KG1 (cell line): ENCODE data around the gene PCDHGA11.
"Not testable (repeated sequence)": the region's sequence is repeated elsewhere in the genome, so short reads cannot be mapped to it uniquely, and the experiment has no call there.

Experiments used
- DNase-seq: peaks from one replicate; lab custom pipeline; 2025; lab: John Stamatoyannopoulos, UW

The PCDHGA11 gene

DNA sequence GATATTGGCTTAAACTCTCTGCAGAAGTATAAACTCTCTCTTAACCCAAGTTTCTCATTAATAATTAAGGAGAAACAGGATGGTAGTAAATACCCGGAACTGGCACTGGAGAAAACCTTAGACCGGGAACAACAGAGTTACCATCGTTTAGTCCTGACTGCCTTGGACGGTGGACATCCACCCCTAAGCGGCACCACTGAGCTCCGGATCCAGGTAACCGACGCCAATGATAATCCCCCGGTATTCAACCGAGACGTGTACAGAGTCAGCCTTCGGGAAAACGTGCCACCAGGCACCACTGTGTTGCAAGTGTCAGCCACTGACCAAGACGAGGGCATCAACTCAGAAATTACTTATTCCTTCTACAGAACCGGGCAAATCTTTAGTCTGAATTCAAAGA, 22.2 kb upstream of the PCDHGA11 start:
- no peak for DNase-seq

DNA sequence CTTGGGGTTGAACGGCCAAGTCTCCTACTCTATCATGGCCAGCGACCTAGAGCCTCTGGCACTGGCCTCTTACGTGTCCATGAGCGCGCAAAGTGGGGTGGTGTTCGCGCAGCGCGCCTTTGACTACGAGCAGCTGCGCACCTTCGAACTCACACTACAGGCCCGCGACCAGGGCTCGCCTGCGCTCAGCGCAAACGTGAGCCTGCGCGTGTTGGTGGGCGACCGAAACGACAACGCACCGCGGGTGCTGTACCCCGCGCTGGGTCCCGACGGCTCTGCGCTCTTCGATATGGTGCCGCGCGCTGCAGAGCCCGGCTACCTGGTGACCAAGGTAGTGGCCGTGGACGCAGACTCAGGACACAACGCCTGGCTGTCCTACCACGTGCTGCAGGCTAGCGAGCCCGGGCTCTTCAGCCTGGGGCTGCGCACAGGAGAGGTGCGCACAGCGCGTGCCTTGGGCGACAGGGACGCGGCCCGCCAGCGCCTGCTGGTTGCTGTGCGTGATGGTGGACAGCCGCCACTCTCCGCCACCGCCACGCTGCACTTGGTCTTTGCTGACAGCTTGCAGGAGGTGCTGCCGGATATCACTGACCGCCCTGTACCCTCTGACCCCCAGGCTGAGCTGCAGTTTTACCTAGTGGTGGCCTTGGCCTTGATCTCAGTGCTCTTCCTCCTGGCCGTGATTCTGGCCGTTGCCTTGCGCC, 21.1 kb upstream of the PCDHGA11 start:
- DNase-seq, result no peak

GRCh38 chr5:141402553-141403243, 18.2 kb upstream of the PCDHGA11 start, which contains the start of gene PCDHGA9:
TSS of gene PCDHGA9 (plus strand) at chr5:141402778. CDS start at chr5:141402953, 175 bp downstream.
- no peak for DNase-seq

DNA sequence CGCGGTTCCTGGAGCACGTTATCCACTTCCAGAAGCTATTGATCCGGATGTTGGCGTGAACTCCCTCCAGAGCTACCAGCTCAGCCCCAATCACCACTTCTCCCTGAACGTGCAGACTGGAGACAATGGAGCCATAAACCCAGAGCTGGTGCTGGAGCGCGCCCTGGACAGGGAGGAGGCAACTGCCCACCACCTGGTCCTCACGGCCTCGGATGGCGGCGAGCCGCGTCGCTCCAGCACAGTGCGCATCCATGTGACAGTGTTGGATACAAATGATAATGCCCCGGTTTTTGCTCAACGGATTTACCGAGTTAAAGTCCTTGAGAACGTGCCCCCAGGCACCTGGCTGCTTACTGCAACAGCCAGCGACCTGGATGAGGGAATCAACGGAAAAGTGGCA, 17.5 kb upstream of the PCDHGA11 start:
- no peak for DNase-seq

- DNase-seq, result not testable (repeated sequence)
Observed at GRCh38 chr5:141407790-141408505, 12.9 kb upstream of the PCDHGA11 start, which contains the start of gene PCDHGB6. TSS of gene PCDHGB6 (plus strand) at chr5:141408021. CDS start at chr5:141408203, 182 bp downstream.

- no peak for DNase-seq
Observed at GRCh38 chr5:141409598-141410306, 11.1 kb upstream of the PCDHGA11 start.

DNA sequence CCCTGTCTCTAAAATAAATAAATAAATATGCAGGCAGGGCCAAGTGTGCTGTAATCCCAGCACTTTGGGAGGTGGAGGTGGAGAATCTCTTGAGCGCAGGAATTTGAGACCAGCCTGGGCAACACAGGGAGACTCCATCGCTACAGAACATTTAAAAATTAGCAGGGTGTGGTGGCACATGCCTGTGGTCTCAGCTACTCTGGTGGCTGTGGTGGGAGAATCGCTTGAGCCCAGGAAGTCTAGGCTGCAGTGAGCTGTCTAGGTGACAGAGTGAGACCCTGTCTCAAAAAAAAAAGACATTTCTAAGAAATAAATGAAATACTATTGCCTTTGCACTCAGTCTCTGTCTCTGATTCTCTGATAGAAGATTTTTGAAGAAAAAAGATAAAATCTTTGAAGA, 9.3 kb upstream of the PCDHGA11 start:
- DNase-seq, result no peak

DNA sequence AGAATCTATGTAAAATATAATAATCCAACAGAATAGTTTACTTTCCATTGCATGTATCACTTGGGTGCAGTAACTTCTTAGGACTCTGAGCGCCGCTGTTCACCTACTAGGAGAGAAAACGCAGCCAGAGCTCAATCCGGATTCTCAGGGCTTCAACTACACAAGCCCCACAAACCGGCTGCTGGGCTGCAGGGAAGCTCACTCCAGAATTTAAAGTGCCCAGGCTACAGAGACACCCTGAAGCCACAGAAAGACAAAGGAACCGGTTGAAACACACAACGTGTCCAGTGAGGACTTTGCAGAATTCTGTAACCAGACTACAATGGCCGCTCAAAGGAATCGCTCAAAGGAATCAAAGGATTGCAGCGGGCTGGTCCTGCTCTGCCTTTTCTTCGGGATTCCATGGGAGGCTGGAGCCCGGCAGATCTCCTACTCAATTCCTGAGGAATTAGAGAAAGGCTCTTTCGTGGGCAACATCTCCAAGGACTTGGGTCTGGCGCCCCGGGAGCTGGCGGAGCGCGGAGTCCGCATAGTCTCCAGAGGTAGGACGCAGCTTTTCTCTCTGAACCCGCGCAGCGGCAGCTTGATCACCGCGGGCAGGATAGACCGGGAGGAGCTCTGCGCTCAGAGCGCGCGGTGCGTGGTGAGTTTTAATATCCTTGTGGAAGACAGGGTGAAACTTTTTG, 7.9 kb upstream of the PCDHGA11 start, which contains the start of gene PCDHGA10:
TSS of gene PCDHGA10 (plus strand) at position 134 of the 686 bp plus-strand sequence. CDS start at position 323, 189 bp downstream.
- DNase-seq, result peak; percentile 5

DNA sequence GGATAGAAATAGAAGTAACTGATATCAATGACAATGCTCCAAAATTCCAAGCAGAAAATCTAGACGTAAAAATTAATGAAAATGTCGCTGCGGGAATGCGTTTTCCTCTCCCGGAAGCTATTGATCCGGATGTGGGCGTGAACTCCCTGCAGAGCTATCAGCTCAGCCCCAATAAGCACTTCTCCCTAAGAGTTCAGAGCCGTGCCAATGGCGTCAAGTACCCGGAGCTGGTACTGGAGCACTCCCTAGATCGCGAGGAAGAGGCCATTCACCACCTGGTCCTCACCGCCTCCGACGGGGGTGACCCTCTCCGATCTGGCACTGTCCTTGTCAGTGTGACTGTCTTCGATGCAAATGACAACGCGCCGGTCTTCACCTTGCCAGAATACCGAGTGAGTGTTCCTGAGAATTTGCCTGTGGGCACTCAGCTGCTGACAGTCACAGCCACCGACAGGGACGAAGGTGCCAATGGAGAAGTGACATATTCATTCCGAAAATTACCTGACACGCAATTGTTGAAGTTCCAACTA, 7.2 kb upstream of the PCDHGA11 start:
- DNase-seq, result no peak

DNA sequence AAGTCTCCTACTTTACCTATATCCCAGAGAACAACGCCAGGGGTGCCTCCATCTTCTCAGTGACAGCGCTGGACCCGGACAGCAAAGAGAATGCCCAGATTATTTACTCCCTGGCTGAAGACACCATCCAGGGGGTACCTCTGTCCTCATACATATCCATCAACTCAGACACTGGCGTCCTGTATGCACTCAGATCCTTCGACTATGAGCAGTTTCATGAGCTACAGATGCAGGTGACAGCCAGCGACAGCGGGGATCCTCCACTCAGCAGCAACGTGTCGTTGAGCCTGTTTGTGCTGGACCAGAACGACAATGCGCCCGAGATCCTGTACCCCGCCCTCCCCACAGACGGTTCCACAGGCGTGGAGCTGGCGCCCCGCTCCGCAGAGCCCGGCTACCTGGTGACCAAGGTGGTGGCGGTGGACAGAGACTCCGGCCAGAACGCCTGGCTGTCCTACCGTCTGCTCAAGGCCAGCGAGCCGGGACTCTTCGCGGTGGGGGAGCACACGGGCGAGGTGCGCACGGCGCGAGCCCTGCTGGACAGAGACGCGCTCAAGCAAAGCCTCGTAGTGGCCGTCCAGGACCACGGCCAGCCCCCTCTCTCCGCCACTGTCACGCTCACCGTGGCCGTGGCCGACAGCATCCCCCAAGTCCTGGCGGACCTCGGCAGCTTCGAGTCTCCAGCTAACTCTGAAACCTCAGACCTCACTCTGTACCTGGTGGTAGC, 6.1 kb upstream of the PCDHGA11 start:
- not testable (repeated sequence) for DNase-seq

- not testable (repeated sequence) for DNase-seq
Observed at GRCh38 chr5:141415275-141415618, 5.6 kb upstream of the PCDHGA11 start.

DNA sequence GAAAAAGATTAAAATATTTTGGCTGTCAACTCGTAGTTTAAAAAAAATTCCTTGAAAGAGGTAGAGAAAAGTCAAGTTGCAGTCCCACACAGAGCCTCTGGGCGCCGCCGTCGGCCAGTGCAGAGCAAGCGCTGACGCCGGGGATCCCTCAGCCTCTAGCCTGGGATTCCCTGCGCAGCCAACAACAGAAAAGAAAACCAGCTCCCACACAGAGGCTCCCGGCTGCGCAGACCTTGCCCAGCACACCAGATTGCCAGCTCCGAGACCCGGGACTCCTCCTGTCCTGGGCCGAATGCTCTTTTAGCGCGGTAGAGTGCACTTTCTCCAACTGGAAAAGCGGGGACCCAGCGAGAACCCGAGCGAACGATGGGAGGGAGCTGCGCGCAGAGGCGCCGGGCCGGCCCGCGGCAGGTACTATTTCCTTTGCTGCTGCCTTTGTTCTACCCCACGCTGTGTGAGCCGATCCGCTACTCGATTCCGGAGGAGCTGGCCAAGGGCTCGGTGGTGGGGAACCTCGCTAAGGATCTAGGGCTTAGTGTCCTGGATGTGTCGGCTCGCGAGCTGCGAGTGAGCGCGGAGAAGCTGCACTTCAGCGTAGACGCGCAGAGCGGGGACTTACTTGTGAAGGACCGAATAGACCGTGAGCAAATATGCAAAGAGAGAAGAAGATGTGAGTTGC, 3.2 kb upstream of the PCDHGA11 start, which contains the start of gene PCDHGB7:
TSS of gene PCDHGB7 (plus strand) at position 184 of the 679 bp plus-strand sequence. CDS start at position 367, 183 bp downstream.
- DNase-seq, result not testable (repeated sequence)

GRCh38 chr5:141419074-141419880, 1.6 kb upstream of the PCDHGA11 start:
- DNase-seq, result no peak

DNA sequence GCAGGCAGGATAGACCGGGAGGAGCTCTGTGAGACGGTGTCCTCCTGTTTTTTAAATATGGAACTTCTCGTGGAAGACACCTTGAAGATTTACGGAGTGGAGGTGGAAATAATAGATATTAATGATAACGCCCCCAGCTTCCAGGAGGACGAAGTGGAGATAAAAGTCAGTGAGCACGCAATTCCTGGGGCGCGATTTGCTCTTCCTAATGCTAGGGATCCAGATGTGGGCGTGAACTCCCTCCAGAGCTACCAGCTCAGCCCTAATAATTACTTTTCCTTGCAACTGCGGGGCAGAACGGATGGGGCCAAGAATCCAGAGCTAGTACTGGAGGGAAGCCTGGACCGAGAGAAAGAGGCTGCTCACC, 621 bp downstream of the PCDHGA11 start:
- no peak for DNase-seq

- no peak for DNase-seq
Observed at GRCh38 chr5:141422742-141423291, 2.0 kb downstream of the PCDHGA11 start.

GRCh38 chr5:141427783-141428426, 7.1 kb downstream of the PCDHGA11 start:
- no peak for DNase-seq

DNA sequence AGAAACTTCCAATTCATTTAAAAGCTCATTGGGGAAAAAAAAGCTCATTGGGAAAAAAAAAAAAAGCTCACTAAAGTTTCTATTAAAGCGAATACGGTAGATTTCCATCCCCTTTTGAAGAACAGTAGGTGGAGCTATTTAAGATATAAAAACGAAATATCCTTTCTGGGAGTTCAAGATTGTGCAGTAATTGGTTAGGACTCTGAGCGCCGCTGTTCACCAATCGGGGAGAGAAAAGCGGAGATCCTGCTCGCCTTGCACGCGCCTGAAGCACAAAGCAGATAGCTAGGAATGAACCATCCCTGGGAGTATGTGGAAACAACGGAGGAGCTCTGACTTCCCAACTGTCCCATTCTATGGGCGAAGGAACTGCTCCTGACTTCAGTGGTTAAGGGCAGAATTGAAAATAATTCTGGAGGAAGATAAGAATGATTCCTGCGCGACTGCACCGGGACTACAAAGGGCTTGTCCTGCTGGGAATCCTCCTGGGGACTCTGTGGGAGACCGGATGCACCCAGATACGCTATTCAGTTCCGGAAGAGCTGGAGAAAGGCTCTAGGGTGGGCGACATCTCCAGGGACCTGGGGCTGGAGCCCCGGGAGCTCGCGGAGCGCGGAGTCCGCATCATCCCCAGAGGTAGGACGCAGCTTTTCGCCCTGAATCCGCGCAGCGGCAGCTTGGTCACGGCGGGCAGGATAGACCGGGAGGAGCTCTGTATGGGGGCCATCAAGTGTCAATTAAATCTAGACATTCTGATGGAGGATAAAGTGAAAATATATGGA, 9.7 kb downstream of the PCDHGA11 start, which contains the start of gene PCDHGA12:
TSS of gene PCDHGA12 (plus strand) at position 176 of the 782 bp plus-strand sequence. CDS start at position 429, 253 bp downstream.
- no peak for DNase-seq
